Frontal cortex (tissue), 4 donors: ENCODE data around the gene KIAA1755. TPM values are rescaled to one million over a fixed set of nuclear protein-coding genes. Genes with fewer than 3 reads are reported as not detected.

Experiments used
- DNase-seq, 2 donors: peaks; one replicate each; pipeline ENCODE4 v3.0.0; 2012; ENCODE audit warnings: low spot score in 2 of 2
- FAIRE-seq: peaks from 2 replicates; lab custom pipeline; 2012; peaks lifted over from hg19 to GRCh38; lab: Jason Lieb, UNC
- total RNA-seq: library from RNA; depleted of rRNA; stranded (reverse); fragments of >200 nt; gene quantifications from one replicate; pipeline ENCODE4 v1.2.3, GENCODE V29; 2014
- donor health status: control.
- donor health status: control.
- donor health status: control.

KIAA1755 gene
- total RNA-seq, 1 donor from 2014 or later = 1.2 TPM

DNA sequence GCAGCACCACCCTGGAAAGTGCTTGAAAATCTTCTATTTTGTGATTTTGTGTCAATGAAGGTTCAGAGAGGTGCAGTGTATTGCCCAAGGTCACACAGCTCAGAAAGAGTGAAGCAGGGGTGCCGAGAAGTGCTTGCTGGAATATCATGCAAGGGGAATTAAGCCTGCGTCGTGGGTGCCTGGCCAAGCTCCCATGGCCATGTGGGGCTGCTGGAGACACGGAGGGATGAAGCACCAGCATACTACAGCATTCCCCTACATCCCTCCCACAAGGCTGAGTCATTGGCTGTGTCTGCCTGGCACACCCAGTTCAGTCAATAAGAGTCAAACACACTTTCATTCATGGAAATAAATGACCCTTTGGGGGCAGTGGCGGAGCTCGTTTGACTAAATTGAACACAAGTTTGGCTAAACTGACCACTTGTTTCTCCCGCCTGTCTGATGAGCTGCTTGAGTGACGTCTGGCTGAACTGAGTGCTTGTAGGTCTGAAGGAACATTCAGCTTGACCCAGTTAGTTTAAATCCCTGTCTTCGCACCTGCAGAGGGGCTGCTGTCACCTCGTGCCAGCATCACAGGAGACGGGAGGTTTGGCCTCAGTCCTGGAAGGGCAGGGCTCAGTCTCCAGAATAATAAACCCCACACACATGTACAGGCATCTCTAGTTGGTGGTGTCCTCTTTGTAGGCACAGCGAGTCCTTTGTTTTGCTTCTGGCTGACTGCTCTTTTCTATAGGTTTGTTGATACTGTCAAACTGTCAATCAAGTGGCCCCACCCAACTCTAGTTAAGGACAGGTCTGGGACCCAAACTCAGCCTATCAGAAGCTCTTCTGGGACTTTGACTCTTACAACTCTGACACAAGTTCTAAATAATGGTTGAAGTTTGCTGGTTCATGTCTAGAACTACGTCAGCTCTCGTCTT is 87.0 kb downstream of the KIAA1755 start:
- FAIRE-seq = no peak
- peak in 1 of 2 donors; percentile 55 for DNase-seq

DNA sequence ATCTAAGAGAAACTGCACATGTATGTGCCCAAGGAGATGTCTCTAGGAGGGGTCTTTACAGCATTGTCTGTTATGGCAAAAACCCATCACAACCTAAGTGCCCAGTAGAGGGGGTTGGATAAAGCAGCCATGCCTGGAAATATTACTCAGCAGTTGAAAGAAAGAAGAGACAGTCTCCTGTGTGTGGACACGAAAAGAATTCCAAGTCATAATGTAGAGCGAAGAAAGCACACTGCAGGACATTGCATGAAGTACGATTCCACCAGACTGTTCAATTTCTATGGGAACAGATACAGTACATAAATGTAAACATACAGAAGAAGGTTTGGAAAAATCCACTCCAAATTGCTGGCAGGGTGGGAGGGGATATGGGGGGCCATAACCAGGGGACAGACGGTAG is 88.1 kb downstream of the KIAA1755 start:
- DNase-seq (no peak), FAIRE-seq (no peak)

DNA sequence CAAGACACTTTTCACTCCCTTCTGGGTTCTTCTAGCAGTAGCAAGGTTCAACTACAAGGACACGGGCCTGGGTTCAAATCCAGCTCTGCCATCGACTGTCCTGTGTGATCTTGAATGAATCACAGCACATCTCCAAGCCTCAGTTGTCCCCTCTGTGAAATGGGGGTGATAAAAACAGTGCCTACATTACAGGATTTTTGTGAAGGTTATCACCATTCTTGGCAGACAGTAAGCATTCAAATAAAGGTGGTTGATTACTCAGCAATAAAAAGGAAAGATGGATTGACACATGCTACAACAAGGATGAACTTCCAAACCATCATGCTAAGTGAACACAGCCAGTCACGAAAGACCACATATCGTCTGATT is 88.9 kb downstream of the KIAA1755 start:
- DNase-seq = no peak
- no peak for FAIRE-seq

DNA sequence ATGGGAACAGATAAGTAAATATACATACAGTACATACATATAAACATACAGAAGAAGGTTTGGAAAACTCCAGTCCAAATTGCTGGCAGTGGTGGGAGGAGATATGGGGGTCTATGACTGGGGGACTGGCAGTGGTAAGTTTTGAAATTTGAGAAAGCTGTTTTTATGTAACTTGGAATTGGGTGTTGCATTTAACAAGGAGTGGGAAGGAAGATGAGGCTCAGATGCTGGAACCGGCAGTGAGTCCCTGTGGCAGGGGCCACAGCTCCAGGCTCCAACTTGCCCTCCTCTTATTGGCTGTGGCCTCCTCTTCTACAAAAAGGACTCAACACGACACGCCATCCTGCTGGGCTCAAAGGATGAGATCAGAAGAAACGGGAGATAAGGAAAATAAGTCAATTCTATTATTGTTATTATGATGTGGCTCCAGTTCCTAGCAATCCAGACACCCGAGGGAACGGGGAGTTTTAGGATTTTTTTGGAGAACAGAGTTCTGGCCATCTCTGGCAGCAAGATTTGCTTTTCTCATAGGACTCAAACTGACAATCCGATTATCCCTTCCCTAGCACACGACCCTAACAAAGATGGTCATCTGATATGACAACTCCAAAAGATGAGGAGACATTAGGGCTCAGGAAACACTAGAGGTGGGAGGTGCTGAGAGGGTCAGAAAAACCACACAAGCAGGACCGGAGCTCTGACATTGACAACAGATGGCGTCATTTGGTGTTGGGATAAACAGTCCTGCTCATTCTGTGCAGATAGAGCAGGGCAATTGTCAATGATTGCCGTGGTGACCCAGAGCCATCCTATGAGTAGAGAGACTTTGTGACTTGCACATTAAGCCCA is 89.5 kb downstream of the KIAA1755 start:
- no peak for FAIRE-seq
- no peak for DNase-seq

DNA sequence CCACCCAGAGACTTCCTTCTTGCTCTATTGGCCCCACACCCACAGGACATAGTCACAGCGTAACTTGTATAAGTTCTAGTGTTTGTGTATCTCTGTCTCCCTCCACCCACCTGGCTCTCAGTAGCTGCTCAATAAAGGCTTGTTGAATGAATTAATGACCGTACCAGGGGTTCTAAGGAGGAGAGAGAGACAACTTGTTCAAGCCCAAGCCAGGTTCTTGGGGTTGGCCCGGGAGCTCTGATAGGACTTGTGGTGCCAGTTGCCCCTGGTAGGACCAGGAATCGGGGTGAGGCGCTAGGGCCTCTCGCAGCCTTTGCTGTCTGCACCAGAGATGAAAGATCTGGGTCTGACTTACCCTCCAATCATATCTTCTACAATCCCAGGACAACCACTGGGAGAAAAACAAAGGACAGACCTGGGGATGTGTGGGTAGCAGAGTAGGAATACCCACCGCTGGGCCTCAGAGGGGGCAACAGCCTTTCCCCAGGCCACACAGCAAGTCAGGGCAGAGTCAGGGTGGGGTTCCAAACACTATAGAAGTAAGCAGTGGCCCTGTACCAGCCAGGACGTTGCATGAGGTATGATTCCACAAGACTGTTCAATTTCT is 90.2 kb downstream of the KIAA1755 start:
- DNase-seq (no peak), FAIRE-seq (no peak)

DNA sequence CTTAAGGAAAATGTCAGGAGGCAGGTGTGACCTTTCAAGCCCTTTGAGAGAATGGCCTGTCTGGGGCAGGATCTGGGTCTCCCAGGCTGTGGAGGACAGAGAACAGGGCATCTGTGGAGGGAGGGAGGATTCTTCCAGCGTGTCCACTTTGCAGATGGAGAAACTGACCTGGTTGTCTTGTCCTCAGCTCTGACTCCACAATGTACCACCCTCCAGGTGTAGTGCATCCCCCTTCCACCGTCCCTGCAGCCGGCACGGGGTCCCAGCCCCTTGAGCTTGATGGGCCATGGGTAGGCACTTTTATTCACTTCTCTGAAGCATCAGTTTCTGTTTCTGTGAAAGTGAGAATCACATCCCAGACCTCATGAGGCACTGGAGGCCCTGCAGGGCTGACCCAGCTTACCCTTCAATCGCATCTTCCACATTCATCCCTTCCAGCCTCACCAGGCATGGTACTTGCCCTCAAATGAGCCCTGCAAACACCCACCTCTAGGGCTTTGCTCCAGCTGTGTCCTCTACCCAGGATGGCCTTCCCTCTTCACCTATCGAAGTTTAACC is 90.8 kb downstream of the KIAA1755 start:
- DNase-seq = no peak
- no peak for FAIRE-seq

DNA sequence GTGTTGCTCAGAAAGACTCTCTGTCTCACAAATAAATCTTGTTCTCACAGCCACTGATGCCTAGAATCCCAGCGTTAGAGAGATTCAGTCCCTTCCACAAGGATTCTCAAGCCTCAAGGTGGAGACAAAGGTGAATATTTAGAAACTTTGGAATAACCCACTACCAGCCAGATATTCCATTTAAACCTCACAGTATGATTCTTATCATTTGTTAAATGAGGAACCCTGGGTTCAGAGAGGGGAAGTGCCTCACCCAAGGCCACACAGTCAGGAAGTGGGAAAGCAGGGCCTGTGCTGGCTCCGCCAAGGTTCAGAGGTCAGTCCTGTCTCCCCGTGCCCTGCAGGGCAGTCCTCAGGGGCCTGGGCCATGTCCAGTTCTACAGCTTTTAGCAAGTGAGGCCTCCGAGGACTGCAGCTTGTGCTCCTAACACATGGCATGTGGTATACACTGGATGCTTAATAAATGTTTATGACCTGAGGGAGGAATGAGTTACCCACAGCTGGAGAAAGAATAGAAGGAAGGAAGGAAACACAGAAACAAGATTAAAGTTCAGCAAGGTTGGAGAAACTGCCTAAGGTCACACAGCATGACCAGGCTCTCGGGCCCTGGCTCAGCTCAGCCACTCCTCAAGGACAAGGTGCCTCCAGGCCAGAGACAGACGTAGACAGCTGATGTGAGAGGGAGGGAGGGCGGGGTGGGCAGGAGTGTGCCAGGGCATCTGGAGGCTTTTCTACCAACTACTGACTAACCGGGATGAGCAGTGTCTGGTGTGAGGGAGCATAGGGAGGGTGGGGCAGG is 91.5 kb downstream of the KIAA1755 start:
- DNase-seq = no peak
- FAIRE-seq = no peak

DNA sequence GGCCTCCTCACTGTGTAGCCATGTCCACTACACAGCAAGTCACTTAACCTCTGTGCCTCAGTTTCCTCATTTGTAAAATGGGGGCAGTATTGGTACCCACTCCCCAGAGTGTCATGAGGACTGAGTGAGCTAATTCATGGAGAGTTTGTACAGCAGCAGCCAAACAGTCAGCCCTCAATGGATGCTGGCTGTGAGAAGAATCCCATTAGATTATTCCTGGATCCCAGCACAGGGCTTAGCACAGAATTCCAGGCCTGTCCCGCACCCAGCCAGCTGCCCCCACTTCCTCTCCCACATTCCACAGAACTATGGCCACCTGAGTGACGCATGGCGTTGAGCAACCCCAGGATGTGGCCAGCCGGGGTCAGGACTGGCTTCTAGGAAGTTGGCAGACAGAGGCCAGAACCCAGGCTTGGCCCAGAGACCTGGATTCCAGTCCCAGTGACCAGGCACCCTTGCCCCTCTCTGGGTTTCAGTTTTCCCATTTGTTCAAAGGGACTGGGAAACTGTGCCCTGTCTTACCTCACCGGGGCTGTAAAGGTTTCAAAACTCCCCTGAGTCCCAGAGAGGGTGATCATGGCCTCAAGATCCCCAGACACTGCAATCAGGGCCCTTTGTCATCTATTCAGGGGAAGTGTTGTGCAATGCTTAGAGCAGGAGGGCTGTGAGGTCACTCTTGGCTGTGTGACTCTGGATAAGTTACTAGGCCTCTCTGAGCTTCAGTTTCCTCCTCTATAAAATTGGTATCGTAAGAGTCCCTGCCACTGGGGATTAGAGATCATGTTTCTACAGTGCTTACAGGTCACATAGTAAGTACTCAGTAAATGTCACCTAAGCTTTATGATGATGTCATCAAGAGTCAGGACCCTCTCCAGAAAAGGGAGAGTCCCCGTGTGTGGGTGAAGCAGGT is 92.4 kb downstream of the KIAA1755 start:
- DNase-seq (no peak), FAIRE-seq (no peak)

DNA sequence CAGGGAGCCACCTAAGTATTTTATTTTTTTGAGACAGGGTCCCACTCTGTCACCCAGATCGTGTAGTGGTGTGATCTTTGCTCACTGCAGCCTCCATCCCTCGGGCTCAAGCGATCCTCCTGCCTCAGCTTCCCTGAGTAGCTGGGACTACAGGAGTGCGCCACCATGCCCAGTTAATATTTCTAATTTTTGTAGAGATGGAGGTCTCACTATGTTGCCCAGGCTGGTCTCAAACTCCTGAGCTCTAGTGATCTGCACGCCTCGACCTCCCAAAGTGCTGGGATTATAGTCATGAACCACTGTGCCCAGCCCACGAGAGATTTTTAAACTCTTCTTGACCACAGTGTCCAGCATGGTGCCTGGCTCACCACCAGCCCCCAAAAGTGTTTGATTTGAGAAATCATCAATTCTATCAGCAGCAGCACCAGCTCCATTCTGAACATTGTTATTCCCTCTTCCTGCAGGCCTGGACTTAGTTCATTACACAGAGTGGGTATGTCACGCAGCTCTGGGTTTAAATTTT is 93.1 kb downstream of the KIAA1755 start:
- FAIRE-seq = no peak

DNA sequence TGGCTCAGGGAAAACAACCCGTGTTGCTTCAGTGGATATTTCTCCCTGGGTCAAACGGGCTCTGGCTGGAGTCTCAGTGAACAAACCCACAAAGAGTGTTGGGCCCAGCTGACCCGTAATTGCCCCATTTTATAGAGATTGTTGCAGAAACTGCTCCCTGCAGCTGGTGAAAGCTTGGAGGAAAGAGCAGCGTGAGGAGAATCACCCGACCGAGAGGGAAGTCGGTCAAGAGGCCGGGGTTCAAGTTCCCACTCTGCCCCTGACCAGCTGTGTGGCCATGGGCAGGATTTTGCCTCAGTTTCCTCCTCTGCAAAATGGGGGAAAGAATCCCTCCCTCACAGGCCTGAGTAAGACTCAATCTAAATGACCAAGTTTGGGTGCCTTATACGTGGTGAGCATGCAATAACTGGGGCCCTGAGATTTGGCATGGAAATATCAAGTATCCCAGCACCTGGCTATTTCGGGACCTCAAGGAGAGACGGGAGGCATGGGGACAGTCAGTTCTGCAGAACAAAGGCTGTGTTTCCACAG is 93.8 kb downstream of the KIAA1755 start:
- no peak for DNase-seq

More for the DNA sequence above, 93.1 kb downstream of the KIAA1755 start:
- DNase-seq = no peak

DNA sequence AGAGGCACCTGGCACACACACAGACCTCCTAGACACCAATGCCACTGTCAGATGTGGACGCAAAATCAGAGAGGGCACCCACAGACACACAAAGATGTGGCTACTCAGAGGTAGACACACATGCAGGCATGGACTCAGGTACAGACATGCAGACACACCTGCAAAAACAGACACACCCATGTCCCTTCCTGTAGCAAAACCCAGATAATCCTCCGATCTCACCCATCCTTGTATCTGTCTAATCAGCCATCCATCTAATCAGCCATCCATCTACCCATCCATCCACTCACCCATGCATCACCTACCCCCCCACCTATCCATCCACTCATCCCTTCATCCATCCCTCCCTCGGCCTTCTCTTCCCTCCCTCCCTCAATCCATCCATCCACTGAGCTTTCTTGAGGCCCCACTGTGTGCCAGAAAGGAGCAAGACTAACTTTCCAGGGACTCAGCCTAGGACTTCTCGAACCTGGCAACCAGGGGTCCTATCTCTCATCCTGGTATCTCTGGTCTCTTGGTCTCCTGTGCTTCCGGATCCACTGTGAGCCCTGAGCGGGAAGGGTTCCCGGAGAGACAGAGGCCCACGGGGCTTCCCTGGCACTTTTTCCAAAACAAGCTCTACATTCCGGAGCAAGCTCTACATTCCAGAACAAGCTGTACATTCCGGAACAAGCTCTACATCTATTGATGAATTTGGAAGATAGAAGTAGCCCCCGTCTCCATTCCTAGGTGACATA is 94.4 kb downstream of the KIAA1755 start:
- DNase-seq (no peak), FAIRE-seq (no peak)

More for the DNA sequence above, 93.8 kb downstream of the KIAA1755 start:
- no peak for FAIRE-seq

DNA sequence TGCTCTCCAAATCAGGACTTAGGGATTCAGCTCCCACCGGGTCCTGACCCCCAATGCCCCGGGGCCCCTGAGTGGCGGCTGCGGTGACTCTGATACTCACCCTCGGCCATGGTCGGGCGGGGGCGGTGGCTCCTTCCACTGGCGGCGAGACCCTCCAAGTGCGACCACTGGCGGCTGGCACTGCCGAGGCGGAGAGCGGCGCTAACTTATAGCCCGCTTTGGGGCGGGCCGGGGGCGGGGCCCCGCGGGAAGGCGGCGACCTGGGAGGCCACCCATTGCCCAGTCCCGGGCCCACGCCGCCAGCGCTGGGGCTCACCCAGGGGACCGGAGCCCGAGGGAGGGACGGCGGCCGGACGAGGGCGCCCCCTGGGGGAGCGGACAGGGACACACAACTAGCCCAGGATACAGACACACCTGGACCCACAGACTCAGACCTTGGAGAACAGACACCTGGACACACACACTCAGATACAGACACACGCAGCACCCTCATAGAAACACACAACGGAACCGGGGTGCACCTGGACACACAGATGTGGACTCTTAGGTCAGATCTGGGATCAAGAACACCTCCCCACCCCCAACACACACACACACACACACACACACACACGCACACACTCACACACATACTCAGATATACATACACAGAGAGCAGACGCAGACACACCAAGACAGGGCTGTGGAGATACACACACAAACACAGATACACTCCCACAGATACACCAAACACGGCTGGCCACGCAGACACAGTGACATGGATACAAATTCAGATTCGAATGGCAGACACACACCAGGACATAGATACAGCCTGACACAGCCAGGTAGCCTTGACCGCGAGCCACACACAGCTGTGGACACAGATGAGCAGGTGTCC is 95.2 kb downstream of the KIAA1755 start, which contains the start of gene TGM2:
TSS of gene TGM2 (minus strand) at position 182 of the 877 bp plus-strand sequence. CDS start at position 110, 72 bp downstream.
- FAIRE-seq = no peak
- DNase-seq = peak; percentile 44 to 72

DNA sequence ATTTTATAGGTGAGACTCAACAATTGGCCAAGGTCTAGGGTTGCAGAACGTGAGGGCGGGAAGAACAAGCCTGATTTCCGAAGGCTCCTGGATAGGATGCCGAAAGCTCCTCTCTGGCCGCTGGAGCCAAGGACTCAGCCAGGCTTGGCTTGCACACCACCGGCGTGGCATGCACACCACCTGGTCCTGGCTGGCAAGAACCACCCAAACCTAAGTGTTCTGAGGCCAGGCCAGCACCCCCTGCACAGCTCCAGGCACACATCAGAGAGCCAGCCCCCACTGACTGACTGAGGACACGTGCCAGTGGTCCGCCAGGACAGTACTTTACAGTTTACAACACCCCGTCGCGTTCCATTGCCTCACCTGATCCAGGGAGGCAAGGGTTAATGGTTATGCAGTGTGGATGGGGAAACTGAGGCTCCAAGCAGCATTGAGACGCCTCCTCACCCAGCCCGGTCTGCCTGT is 95.9 kb downstream of the KIAA1755 start:
- DNase-seq = no peak
- FAIRE-seq = no peak

DNA sequence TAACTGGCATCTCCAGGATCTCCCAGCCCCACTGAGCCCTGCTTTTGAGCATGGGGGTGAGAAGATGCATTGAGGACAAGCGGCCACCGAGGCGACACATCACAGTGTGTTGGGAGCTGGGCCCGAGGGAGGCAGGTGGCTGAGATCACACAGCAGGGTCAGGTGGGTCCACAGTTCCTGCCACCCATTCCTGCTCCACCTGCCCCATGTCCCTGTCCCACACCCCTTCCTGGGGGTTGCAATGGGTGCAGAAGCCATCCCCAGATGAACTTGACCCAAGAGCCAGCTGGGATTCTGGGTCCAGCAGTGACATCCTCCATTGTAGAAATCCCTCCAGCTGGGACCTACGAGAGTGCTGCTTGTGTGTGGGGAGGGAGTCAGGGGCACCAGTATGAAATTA is 96.5 kb downstream of the KIAA1755 start:
- FAIRE-seq (no peak), DNase-seq (no peak)

DNA sequence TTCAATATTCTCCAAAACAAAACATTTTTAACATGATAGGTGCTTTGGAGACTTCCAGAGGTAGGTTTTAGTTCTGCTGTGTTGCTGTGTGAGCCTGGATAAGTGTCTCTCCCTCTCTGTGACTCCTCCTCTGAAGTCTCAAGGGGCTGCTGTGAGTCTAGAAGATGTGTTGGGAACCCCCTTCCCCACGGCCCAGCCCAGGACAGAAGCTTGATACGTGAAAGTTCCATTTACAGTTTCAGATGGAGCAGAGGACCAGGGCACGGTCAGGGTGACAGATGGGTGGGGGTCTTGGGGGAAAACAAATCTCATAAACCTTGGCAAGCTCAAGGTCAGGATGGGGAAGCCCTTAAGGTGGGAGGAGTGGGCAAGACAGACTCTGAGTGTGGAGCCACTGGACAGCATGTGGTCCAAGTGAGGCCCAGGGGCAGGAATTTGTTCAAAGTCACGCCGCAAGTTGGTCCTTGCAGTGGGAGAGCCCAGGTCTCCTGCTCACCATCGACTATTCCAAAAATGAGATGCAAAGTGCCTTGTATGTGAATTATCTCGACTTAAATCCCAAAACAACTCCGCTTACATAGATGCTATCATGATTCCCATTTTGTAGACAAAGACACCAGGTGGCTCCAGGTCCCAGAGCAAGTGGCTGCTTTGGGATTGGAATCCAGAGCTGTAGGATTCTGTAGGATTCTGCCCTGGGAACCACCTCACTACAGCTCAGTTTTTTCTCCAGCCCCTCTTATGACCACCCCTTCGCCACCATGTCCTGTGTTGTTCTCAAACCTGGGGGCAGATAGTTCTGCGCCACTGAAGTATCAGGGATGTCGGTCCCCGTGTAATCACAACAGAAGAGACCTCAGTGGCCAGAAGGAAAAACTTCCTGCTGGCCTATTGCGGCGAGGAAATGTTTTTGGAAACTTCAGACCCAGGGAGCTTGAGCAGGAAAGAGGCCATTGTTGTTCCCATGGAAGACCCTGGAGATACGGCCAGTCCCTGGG is 97.4 kb downstream of the KIAA1755 start:
- no peak for DNase-seq
- FAIRE-seq = no peak
